K562 (cell line): ENCODE measurements around the gene KCP. TPM values are rescaled to one million over a fixed set of nuclear protein-coding genes. Genes with fewer than 3 reads are reported as not detected.
A peak's percentile ranks its signal among the peaks of the same experiment; 100 is the strongest.

ENCODE experiments used
- ATAC-seq: fragments of 200-7000 bp; cut with Tn5 transposase; 3 replicates; pipeline ENCODE4 v1.9.1; 2020; ENCODE audit warnings: moderate library complexity
- BruUV-seq: library from RNA; stranded (reverse); fragments of 400-500 nt; replicated peaks from 2 replicates; lab custom pipeline; 2021; lab: Mats Ljungman, UMichigan
- CTCF ChIA-PET: fragments of 300-600 bp; formaldehyde crosslinking; extraction: SDS; loops from one replicate; lab custom pipeline; 2021; ENCODE audit warnings: low intra/inter-chr PET ratio; lab: Yijun Ruan, JAX
- POLR2A ChIA-PET: fragments of 300-600, 350-650 bp; sonication (Branson Sonifier 250); formaldehyde crosslinking; extraction: SDS; loops from one replicate; lab custom pipeline; 2021; ENCODE audit warnings: antibody characterized with exemption, inconsistent platforms; lab: Yijun Ruan, JAX
- DNase-seq, 4 experiments: peaks; one replicate each; pipeline versions ENCODE4 v3.0.0 to v3.0.0-alpha.2; 2011 to 2018; ENCODE audit warnings: low spot score in 3 of 4, mixed read lengths in 3 of 4; ENCODE audit errors: extremely low read depth in 1 of 4
- FAIRE-seq: peaks from 2 replicates; lab custom pipeline; 2011; peaks lifted over from hg19 to GRCh38; lab: Jason Lieb, UNC
- H2AFZ ChIP-seq: 2 replicates; pipeline ENCODE4 v1.6.0; 2011; ENCODE audit warnings: low read depth, low read length, control low read depth, inconsistent platforms
- H3K27ac ChIP-seq: fragments of 200-600 bp; 3 replicates; pipeline ENCODE4 v1.8.0; 2011; ENCODE audit warnings: low read depth, mild to moderate bottlenecking, control low read depth, inconsistent platforms, low read length, moderate library complexity, mixed read lengths; ENCODE audit errors: extremely low read depth
- H3K27me3 ChIP-seq, 2 experiments: fragments of 300-600 bp in 1 of 2; 2 replicates in 1 of 2; 3 replicates in 1 of 2; pipeline versions ENCODE4 v1.6.0 to v1.8.0; 2011; ENCODE audit warnings: inconsistent platforms in 2 of 2, low read length in 2 of 2, mild to moderate bottlenecking in 1 of 2, mixed read lengths in 1 of 2, moderate library complexity in 1 of 2; ENCODE audit not compliant: control insufficient read depth in 2 of 2, insufficient read depth in 2 of 2
- H3K36me3 ChIP-seq: fragments of 300-600 bp; 3 replicates; pipeline ENCODE4 v1.8.0; 2011; ENCODE audit warnings: mild to moderate bottlenecking, low read length, inconsistent platforms; ENCODE audit not compliant: control insufficient read depth, insufficient read depth
- H3K4me1 ChIP-seq, 2 experiments: fragments of 200-600 bp in 1 of 2; replicated peaks in 1 of 2; 2 replicates in 1 of 2; 3 replicates in 1 of 2; pipeline versions ENCODE4 v1.5.1 to v1.8.0; 2011; ENCODE audit warnings: inconsistent platforms in 2 of 2, low read length in 2 of 2, mild to moderate bottlenecking in 1 of 2, mixed read lengths in 1 of 2, moderate library complexity in 1 of 2; ENCODE audit not compliant: control insufficient read depth in 2 of 2, insufficient read depth in 2 of 2
- H3K4me2 ChIP-seq: 2 replicates; pipeline ENCODE4 v1.6.1; 2011; ENCODE audit warnings: low read length, control low read depth, inconsistent platforms, mixed read lengths; ENCODE audit not compliant: insufficient read depth
- H3K4me3 ChIP-seq: fragments of 200-600 bp; sonication (generic), shearing (Covaris generic); 2 replicates; pipeline ENCODE4 v1.5.1; 2016; ENCODE audit warnings: control low read depth, inconsistent platforms
- H3K79me2 ChIP-seq: fragments of 200-600 bp; 3 replicates; pipeline ENCODE4 v1.8.0; 2011; ENCODE audit warnings: low read length, inconsistent platforms; ENCODE audit not compliant: control insufficient read depth, insufficient read depth
- H3K9ac ChIP-seq, 2 experiments: 2 replicates each; pipeline versions ENCODE4 v1.6.0 to v1.6.1; 2011; ENCODE audit warnings: low read depth in 2 of 2, low read length in 2 of 2, control low read depth in 1 of 2, inconsistent platforms in 1 of 2, mild to moderate bottlenecking in 1 of 2, mixed read lengths in 1 of 2; ENCODE audit not compliant: insufficient read depth in 1 of 2
- H3K9me1 ChIP-seq: one replicate; pipeline ENCODE4 v1.6.0; 2011; ENCODE audit warnings: inconsistent platforms, mild to moderate bottlenecking, low read length, moderate library complexity; ENCODE audit not compliant: control insufficient read depth, insufficient read depth
- H3K9me3 ChIP-seq: replicated peaks from 2 replicates; pipeline ENCODE4 v1.5.1; 2011; ENCODE audit warnings: low read depth, low read length, inconsistent platforms; ENCODE audit not compliant: control insufficient read depth, insufficient read depth
- H4K20me1 ChIP-seq: replicated peaks from 2 replicates; pipeline ENCODE4 v1.6.1; 2011; ENCODE audit warnings: low read length, inconsistent platforms, mixed read lengths; ENCODE audit not compliant: control insufficient read depth, insufficient read depth
- POLR2A ChIP-seq: fragments of 450-650 bp; conservative IDR thresholded peaks from 2 replicates; pipeline ENCODE4 v1.6.1; 2016
- POLR2AphosphoS2 ChIP-seq: IDR thresholded peaks from 2 replicates; pipeline ENCODE4 v1.6.1; 2012; ENCODE audit warnings: low read length, improper control_type of control experiment
- ZEB2 ChIP-seq: fragments of 450-650 bp; IDR thresholded peaks from 2 replicates; pipeline ENCODE4 v1.6.1; 2016
- ZFX ChIP-seq: sonication (generic); formaldehyde crosslinking; IDR thresholded peaks from 2 replicates; pipeline ENCODE4 v1.8.0; 2022; ENCODE audit warnings: mild to moderate bottlenecking, missing genetic modification reagents, moderate library complexity
- WGBS: fragments of 100-300 bp; shearing (Covaris generic); methylation state at CpG from one replicate; pipeline ENCODE4 v1.1.6; 2016; ENCODE audit warnings: low coverage, mixed read lengths; ENCODE audit not compliant: insufficient coverage; ENCODE audit errors: missing lambda C conversion rate; 5-methylcytosine and 5-hydroxymethylcytosine counted together
- in situ Hi-C: fragments of 300-500 bp; cut with MboI; formaldehyde crosslinking; loops from 4 replicates; pipeline ENCODE4 v1.15.0; 2018; ENCODE audit warnings: inconsistent platforms, mixed read lengths
- intact Hi-C: fragments of 100-400 bp; cut with micrococcal nuclease; formaldehyde crosslinking; loops from 2 replicates; pipeline ENCODE4 v1.14.2; 2022
- polyA plus RNA-seq, 8 experiments: library from polyadenylated mRNA; depleted of rRNA in 4 of 8; stranded (reverse) in 5 of 8; unstranded in 3 of 8; fragments of >200 nt; fragmentation: Nextera tagmentation in 2 of 8; fragmentation: Illumina TruSeq in 1 of 8; extraction: Ambion mirVana in 2 of 8; extraction: Trizol in 1 of 8; gene quantifications; 2 replicates each; pipeline versions ENCODE4 v1.2.1 to v1.2.3, GENCODE V29; 2011 to 2014; ENCODE audit warnings: inconsistent platforms in 1 of 8, missing spikeins in 1 of 8
- total RNA-seq, 7 experiments: library from RNA; depleted of rRNA in 6 of 7; stranded (reverse); fragments of >200 nt in 6 of 7; fragmentation: Illumina TruSeq in 2 of 7; extraction: Trizol in 2 of 7; gene quantifications; 2 replicates each; pipeline versions ENCODE4 v1.2.1 to v1.2.3, GENCODE V29; 2011 to 2021; ENCODE audit warnings: low replicate concordance in 1 of 7
- TF ChIP-seq, protein P1 (sequence below): fragments of 200-800 bp; sonication (Bioruptor generic); IDR thresholded peaks from 2 replicates; pipeline ENCODE4 v1.6.1; 2016; ENCODE audit warnings: missing genetic modification characterization, missing compliant biosample characterization
- TF ChIP-seq, protein P2 (sequence below): fragments of 250-450 bp; sonication (Bioruptor Pico); IDR thresholded peaks from 2 replicates; pipeline ENCODE4 v1.5.0; 2020; ENCODE audit warnings: mild to moderate bottlenecking, borderline replicate concordance

Gene KCP
- total and polyA plus RNA-seq, 9 of the 15 experiments (the other 6 are each of a cell fraction or from before 2014, with no cell fraction given), result 0.06 to 0.17 (median 0.12) TPM; not detected in 3

GRCh38 chr7:128867241-128867640 lies 43.3 kb downstream of the KCP start:
- no peak overlapping the region for H3K4me2 ChIP-seq
- peaks cover 45% of the 10 kb centered on the region for H3K36me3 ChIP-seq
- H3K9me1 ChIP-seq, result no peaks in the 10 kb centered on the region
- H4K20me1 ChIP-seq, result no peaks in the 10 kb centered on the region; the same call in 1 of the 2 replicates
- TF ChIP-seq ZEB2 (no peak), POLR2A (0 out of 2 replicates have a peak, but pooled peaks have one; percentile 23)
- CTCF ChIA-PET, result no interaction called here
- FAIRE-seq (no peak), ATAC-seq (no peak), DNase-seq (no peak)
- intact Hi-C loops (no loop called here), in situ Hi-C loops (no loop called here)
- BruUV-seq, result no TSS peak
- POLR2A ChIA-PET, result interaction anchor here (1.3 to 1.6 kb wide), 2 partner anchors 8 to 78 kb away, joined by 4 to 9 read pairs; no protein-coding TSS in a partner anchor
- no peaks in the 10 kb centered on the region for H3K27me3 ChIP-seq
- H3K79me2 ChIP-seq, result peaks cover 44% of the 10 kb centered on the region
- no peaks in the 10 kb centered on the region for H3K9me3 ChIP-seq
- no peak overlapping the region for H2AFZ ChIP-seq
- 86% methylated on average over 4 of the region's 4 CpGs for WGBS
- H3K9ac ChIP-seq, result no peak overlapping the region
- no peak overlapping the region for H3K27ac ChIP-seq
- peaks cover 2 to 32% of the 10 kb centered on the region in 2 experiments for H3K4me1 ChIP-seq
- H3K4me3 ChIP-seq, result no peak overlapping the region

GRCh38 chr7:128865996-128866877 lies 44.3 kb downstream of the KCP start:
- Histone ChIP-seq H3K79me2 (peaks cover 46% of the 10 kb centered on the region), H3K36me3 (peaks cover 45% of the 10 kb centered on the region), H3K4me2 (no peak overlapping the region), H3K4me3 (no peak overlapping the region), H3K27me3 (no peaks in the 10 kb centered on the region), H3K4me1 (peaks cover 11 to 41% of the 10 kb centered on the region in 2 experiments), H2AFZ (no peak overlapping the region), H4K20me1 (no peaks in the 10 kb centered on the region; the same call in 1 of the 2 replicates), H3K27ac (no peak overlapping the region), H3K9me3 (no peaks in the 10 kb centered on the region), H3K9me1 (no peaks in the 10 kb centered on the region), H3K9ac (peak overlapping the region in 1 of 2 experiments; percentile 66; a peak in 2 of 4 replicates)
- POLR2A ChIA-PET, result interaction anchor here (1.0 to 7.1 kb wide), 3 partner anchors 9 to 126 kb away, joined by 3 to 40 read pairs (median 9); partner anchors contain the start of gene CALU
- 94% methylated on average over 26 of the region's 27 CpGs for WGBS
- BruUV-seq, result no TSS peak
- in situ Hi-C loops (no loop called here), intact Hi-C loops (no loop called here)
- CTCF ChIA-PET, result no interaction called here
- ATAC-seq (no peak), FAIRE-seq (no peak), DNase-seq (no peak)
- TF ChIP-seq, protein P1, sequence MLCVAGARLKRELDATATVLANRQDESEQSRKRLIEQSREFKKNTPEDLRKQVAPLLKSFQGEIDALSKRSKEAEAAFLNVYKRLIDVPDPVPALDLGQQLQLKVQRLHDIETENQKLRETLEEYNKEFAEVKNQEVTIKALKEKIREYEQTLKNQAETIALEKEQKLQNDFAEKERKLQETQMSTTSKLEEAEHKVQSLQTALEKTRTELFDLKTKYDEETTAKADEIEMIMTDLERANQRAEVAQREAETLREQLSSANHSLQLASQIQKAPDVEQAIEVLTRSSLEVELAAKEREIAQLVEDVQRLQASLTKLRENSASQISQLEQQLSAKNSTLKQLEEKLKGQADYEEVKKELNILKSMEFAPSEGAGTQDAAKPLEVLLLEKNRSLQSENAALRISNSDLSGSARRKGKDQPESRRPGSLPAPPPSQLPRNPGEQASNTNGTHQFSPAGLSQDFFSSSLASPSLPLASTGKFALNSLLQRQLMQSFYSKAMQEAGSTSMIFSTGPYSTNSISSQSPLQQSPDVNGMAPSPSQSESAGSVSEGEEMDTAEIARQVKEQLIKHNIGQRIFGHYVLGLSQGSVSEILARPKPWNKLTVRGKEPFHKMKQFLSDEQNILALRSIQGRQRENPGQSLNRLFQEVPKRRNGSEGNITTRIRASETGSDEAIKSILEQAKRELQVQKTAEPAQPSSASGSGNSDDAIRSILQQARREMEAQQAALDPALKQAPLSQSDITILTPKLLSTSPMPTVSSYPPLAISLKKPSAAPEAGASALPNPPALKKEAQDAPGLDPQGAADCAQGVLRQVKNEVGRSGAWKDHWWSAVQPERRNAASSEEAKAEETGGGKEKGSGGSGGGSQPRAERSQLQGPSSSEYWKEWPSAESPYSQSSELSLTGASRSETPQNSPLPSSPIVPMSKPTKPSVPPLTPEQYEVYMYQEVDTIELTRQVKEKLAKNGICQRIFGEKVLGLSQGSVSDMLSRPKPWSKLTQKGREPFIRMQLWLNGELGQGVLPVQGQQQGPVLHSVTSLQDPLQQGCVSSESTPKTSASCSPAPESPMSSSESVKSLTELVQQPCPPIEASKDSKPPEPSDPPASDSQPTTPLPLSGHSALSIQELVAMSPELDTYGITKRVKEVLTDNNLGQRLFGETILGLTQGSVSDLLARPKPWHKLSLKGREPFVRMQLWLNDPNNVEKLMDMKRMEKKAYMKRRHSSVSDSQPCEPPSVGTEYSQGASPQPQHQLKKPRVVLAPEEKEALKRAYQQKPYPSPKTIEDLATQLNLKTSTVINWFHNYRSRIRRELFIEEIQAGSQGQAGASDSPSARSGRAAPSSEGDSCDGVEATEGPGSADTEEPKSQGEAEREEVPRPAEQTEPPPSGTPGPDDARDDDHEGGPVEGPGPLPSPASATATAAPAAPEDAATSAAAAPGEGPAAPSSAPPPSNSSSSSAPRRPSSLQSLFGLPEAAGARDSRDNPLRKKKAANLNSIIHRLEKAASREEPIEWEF (CRISPR knock-in tag), result no peak
- no peak for TF ChIP-seq ZFX (CRISPR knock-in tag)
- TF ChIP-seq, protein P2, sequence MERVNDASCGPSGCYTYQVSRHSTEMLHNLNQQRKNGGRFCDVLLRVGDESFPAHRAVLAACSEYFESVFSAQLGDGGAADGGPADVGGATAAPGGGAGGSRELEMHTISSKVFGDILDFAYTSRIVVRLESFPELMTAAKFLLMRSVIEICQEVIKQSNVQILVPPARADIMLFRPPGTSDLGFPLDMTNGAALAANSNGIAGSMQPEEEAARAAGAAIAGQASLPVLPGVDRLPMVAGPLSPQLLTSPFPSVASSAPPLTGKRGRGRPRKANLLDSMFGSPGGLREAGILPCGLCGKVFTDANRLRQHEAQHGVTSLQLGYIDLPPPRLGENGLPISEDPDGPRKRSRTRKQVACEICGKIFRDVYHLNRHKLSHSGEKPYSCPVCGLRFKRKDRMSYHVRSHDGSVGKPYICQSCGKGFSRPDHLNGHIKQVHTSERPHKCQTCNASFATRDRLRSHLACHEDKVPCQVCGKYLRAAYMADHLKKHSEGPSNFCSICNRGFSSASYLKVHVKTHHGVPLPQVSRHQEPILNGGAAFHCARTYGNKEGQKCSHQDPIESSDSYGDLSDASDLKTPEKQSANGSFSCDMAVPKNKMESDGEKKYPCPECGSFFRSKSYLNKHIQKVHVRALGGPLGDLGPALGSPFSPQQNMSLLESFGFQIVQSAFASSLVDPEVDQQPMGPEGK (CRISPR knock-in tag), result no peak
- TF ChIP-seq POLR2AphosphoS2, result peak; percentile 49; the same call in 1 of the 2 replicates
